ENCODE data around the gene RBM26. TPM values are rescaled to one million over a fixed set of nuclear protein-coding genes. Genes with fewer than 3 reads are reported as not detected.
"Not testable (repeated sequence)": the region's sequence is repeated elsewhere in the genome, so short reads cannot be mapped to it uniquely, and the experiment has no call there.

RBM26 gene
- total RNA-seq, 1 experiment from 2014 or later, result 24.4 TPM

- no peak for DNase-seq (ENCODE audit: low read depth)
Observed at GRCh38 chr13:79387853-79388252, 18.2 kb downstream of the RBM26 start.

GRCh38 chr13:79386125-79386826, 19.8 kb downstream of the RBM26 start:
- DNase-seq (ENCODE audit: low read depth), result no peak

GRCh38 chr13:79385694-79386093, 20.4 kb downstream of the RBM26 start:
- DNase-seq (ENCODE audit: low read depth), result peak; percentile 43

- DNase-seq (ENCODE audit: low read depth), result no peak
Observed at GRCh38 chr13:79384022-79384610, 21.9 kb downstream of the RBM26 start.

- no peak for DNase-seq (ENCODE audit: low read depth)
Observed at GRCh38 chr13:79382545-79383275, 23.3 kb downstream of the RBM26 start.

- DNase-seq (ENCODE audit: low read depth), result no peak
Observed at GRCh38 chr13:79380997-79381396, 25.1 kb downstream of the RBM26 start.

GRCh38 chr13:79379274-79379673, 26.8 kb downstream of the RBM26 start:
- no peak for DNase-seq (ENCODE audit: low read depth)

GRCh38 chr13:79376843-79377242, 29.2 kb downstream of the RBM26 start:
- no peak for DNase-seq (ENCODE audit: low read depth)

- no peak for DNase-seq (ENCODE audit: low read depth)
Observed at GRCh38 chr13:79374578-79374977, 31.5 kb downstream of the RBM26 start.

GRCh38 chr13:79373916-79374315, 32.1 kb downstream of the RBM26 start:
- no peak for DNase-seq (ENCODE audit: low read depth)

- DNase-seq (ENCODE audit: low read depth), result no peak
Observed at GRCh38 chr13:79369226-79369625, 36.8 kb downstream of the RBM26 start.

GRCh38 chr13:79365981-79366380, 40.1 kb downstream of the RBM26 start:
- no peak for DNase-seq (ENCODE audit: low read depth)

- DNase-seq (ENCODE audit: low read depth), result no peak
Observed at GRCh38 chr13:79361299-79361698, 44.8 kb downstream of the RBM26 start.

- no peak for DNase-seq (ENCODE audit: low read depth)
Observed at GRCh38 chr13:79360095-79360494, 46.0 kb downstream of the RBM26 start.

- DNase-seq (ENCODE audit: low read depth), result no peak
Observed at GRCh38 chr13:79359064-79359463, 47.0 kb downstream of the RBM26 start.

GRCh38 chr13:79354285-79354684, 51.8 kb downstream of the RBM26 start:
- no peak for DNase-seq (ENCODE audit: low read depth)

- DNase-seq (ENCODE audit: low read depth), result no peak
Observed at GRCh38 chr13:79353693-79354092, 52.4 kb downstream of the RBM26 start.

GRCh38 chr13:79352107-79352506, 53.9 kb downstream of the RBM26 start:
- no peak for DNase-seq (ENCODE audit: low read depth)

GRCh38 chr13:79349608-79350007, 56.4 kb downstream of the RBM26 start:
- DNase-seq (ENCODE audit: low read depth), result not testable (repeated sequence)

GRCh38 chr13:79349011-79349410, 57.0 kb downstream of the RBM26 start:
- no peak for DNase-seq (ENCODE audit: low read depth)

- DNase-seq (ENCODE audit: low read depth), result peak; percentile 0
Observed at GRCh38 chr13:79346300-79346914, 59.6 kb downstream of the RBM26 start.

- DNase-seq (ENCODE audit: low read depth), result no peak
Observed at GRCh38 chr13:79341202-79341601, 64.9 kb downstream of the RBM26 start.

- DNase-seq (ENCODE audit: low read depth), result no peak
Observed at GRCh38 chr13:79340490-79340889, 65.6 kb downstream of the RBM26 start.
